Measurements from ENCODE around the gene PIK3R5. TPM values are rescaled to one million over a fixed set of nuclear protein-coding genes. Genes with fewer than 3 reads are reported as not detected.

Gene PIK3R5
- total and polyA plus RNA-seq, 9 donors: 0.93 to 2.0 (median 1.3) TPM

GRCh38 chr17:8964801-8965393, 610 bp downstream of the PIK3R5 start:
- H3K27me3 ChIP-seq (ENCODE audit: control insufficient read depth, insufficient read depth, low read length): peaks cover 54% of the 10 kb centered on the region
- no peak overlapping the region for H3K27ac ChIP-seq (ENCODE audit: low read length)
- H3K36me3 ChIP-seq (ENCODE audit: control insufficient read depth, insufficient read depth, low read length): no peaks in the 10 kb centered on the region
- DNase-seq: peak; percentile 23
- H3K9me3 ChIP-seq (replicated peaks; ENCODE audit: control insufficient read depth, low read depth, low read length): no peaks in the 10 kb centered on the region
- H3K4me1 ChIP-seq (ENCODE audit: control insufficient read depth, insufficient read depth, low read length): no peaks in the 10 kb centered on the region
- H3K4me3 ChIP-seq (ENCODE audit: low read length): peak overlapping the region; percentile 34
- WGBS (ENCODE audit: insufficient coverage): 43% methylated on average over 32 of the region's 32 CpGs

GRCh38 chr17:8963647-8964258, 1.8 kb downstream of the PIK3R5 start:
- no peak for DNase-seq
- 80% methylated on average over 8 of the region's 13 CpGs for WGBS (ENCODE audit: insufficient coverage)
- H3K4me1 ChIP-seq (ENCODE audit: control insufficient read depth, insufficient read depth, low read length): no peaks in the 10 kb centered on the region
- no peaks in the 10 kb centered on the region for H3K36me3 ChIP-seq (ENCODE audit: control insufficient read depth, insufficient read depth, low read length)
- H3K9me3 ChIP-seq (replicated peaks; ENCODE audit: control insufficient read depth, low read depth, low read length): no peaks in the 10 kb centered on the region
- H3K27ac ChIP-seq (ENCODE audit: low read length): no peak overlapping the region
- no peak overlapping the region for H3K4me3 ChIP-seq (ENCODE audit: low read length)
- peaks cover 54% of the 10 kb centered on the region for H3K27me3 ChIP-seq (ENCODE audit: control insufficient read depth, insufficient read depth, low read length)

GRCh38 chr17:8963014-8963413, 2.5 kb downstream of the PIK3R5 start:
- H3K4me3 ChIP-seq (ENCODE audit: low read length): no peak overlapping the region
- WGBS (ENCODE audit: insufficient coverage): 85% methylated on average over 3 of the region's 3 CpGs
- H3K27me3 ChIP-seq (ENCODE audit: control insufficient read depth, insufficient read depth, low read length): peaks cover 53% of the 10 kb centered on the region
- DNase-seq: no peak
- H3K9me3 ChIP-seq (replicated peaks; ENCODE audit: control insufficient read depth, low read depth, low read length): no peaks in the 10 kb centered on the region
- H3K36me3 ChIP-seq (ENCODE audit: control insufficient read depth, insufficient read depth, low read length): no peaks in the 10 kb centered on the region
- H3K27ac ChIP-seq (ENCODE audit: low read length): no peak overlapping the region
- H3K4me1 ChIP-seq (ENCODE audit: control insufficient read depth, insufficient read depth, low read length): no peaks in the 10 kb centered on the region

DNA sequence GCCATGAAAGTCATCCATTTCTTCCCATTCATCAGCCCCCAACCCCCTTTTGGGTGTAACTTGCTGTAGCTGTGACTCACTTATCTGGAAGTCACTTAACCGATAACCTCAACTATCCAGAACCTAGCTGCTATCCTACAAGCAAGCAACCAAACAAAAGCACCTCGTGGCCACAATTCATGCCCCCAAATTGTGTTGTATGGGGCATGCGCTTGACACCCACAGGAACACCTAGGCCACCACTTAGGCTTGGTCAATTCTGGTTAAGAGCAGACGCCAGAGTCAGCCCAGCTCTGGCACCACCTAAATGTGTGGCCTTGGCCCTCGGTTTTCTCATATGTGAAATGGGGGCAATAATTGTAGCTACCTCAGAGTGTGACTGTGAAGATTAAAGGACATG, 3.7 kb downstream of the PIK3R5 start:
- no peak overlapping the region for H3K27ac ChIP-seq (ENCODE audit: low read length)
- no peaks in the 10 kb centered on the region for H3K4me1 ChIP-seq (ENCODE audit: control insufficient read depth, insufficient read depth, low read length)
- no peak overlapping the region for H3K4me3 ChIP-seq (ENCODE audit: low read length)
- no peak for DNase-seq
- H3K9me3 ChIP-seq (replicated peaks; ENCODE audit: control insufficient read depth, low read depth, low read length): no peaks in the 10 kb centered on the region
- H3K36me3 ChIP-seq (ENCODE audit: control insufficient read depth, insufficient read depth, low read length): no peaks in the 10 kb centered on the region
- 90% methylated on average over 2 of the region's 5 CpGs for WGBS (ENCODE audit: insufficient coverage)
- H3K27me3 ChIP-seq (ENCODE audit: control insufficient read depth, insufficient read depth, low read length): peaks cover 49% of the 10 kb centered on the region

DNA sequence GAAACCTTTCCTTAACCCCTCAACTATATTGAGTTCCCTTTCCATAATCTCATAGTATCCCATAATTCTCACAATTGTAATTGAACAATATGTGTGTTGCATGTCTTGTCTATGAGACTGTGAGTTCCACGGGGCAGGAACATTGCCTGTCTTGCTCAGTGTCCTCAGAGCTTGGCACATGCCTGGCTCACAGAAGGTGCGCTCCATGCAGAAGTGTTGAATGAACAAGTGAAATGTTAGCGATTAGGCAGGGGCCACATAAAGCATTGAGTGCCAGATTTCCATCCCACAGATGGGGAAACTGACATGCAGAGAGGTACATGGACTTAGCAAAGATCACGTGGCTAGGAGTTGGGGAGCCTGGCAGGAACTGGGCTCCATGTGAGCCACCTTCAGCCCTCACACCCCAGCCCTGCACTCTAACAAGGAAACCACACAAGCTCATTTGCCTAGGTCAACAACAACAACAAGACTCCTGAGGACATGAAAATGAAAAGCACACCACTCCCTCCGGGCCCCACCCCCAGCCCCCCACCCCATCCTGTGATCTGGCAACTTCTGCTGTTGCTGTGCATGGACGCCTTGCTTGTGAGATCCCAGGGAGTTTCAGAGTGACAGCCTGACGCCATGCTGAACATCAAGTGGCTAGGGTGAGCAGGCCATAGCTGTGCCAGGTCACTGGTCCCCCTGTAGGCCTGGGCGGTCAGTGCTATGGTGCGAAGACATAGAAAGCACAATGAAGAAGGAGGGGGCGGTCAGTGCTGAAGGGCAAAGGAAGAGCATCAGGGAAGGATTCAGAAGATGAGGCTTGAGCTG, 5.0 kb downstream of the PIK3R5 start:
- Histone ChIP-seq H3K36me3 (ENCODE audit: control insufficient read depth, insufficient read depth, low read length) (no peaks in the 10 kb centered on the region), H3K27me3 (ENCODE audit: control insufficient read depth, insufficient read depth, low read length) (peaks cover 38% of the 10 kb centered on the region), H3K4me1 (ENCODE audit: control insufficient read depth, insufficient read depth, low read length) (no peaks in the 10 kb centered on the region), H3K9me3 (replicated peaks; ENCODE audit: control insufficient read depth, low read depth, low read length) (no peaks in the 10 kb centered on the region), H3K27ac (ENCODE audit: low read length) (no peak overlapping the region), H3K4me3 (ENCODE audit: low read length) (no peak overlapping the region)
- DNase-seq: no peak
- 80% methylated on average over 8 of the region's 10 CpGs for WGBS (ENCODE audit: insufficient coverage)

- Histone ChIP-seq H3K27me3 (ENCODE audit: control insufficient read depth, insufficient read depth, low read length) (peaks cover 27% of the 10 kb centered on the region), H3K27ac (ENCODE audit: low read length) (no peak overlapping the region), H3K4me1 (ENCODE audit: control insufficient read depth, insufficient read depth, low read length) (no peaks in the 10 kb centered on the region), H3K9me3 (replicated peaks; ENCODE audit: control insufficient read depth, low read depth, low read length) (no peaks in the 10 kb centered on the region), H3K36me3 (ENCODE audit: control insufficient read depth, insufficient read depth, low read length) (no peaks in the 10 kb centered on the region), H3K4me3 (ENCODE audit: low read length) (no peak overlapping the region)
- no peak for DNase-seq
- WGBS (ENCODE audit: insufficient coverage): 76% methylated on average over 9 of the region's 9 CpGs
Observed at GRCh38 chr17:8959312-8959918, 6.1 kb downstream of the PIK3R5 start.

DNA sequence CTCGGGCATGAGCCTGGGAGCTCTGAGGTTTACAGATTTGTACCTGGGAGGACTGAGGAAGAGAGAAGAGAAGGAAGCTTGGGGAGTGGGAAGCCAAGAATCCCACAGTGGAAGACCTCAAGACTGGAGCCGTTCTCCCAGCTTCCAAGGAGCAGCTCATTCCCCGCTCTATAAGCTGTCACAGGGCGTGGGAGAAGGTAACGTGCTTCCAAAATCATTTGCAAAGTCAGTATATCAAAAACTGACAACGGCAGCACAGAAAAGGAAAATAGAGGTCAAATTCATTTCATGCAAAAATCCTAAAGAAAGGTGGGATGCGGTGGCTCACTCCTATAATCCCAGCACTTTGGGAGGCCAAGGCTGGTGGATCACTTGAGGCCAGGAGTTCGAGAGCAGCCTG, 7.8 kb downstream of the PIK3R5 start:
- Histone ChIP-seq H3K4me1 (ENCODE audit: control insufficient read depth, insufficient read depth, low read length) (no peaks in the 10 kb centered on the region), H3K27ac (ENCODE audit: low read length) (no peak overlapping the region), H3K36me3 (ENCODE audit: control insufficient read depth, insufficient read depth, low read length) (no peaks in the 10 kb centered on the region), H3K27me3 (ENCODE audit: control insufficient read depth, insufficient read depth, low read length) (peaks cover 16% of the 10 kb centered on the region), H3K9me3 (replicated peaks; ENCODE audit: control insufficient read depth, low read depth, low read length) (no peaks in the 10 kb centered on the region), H3K4me3 (ENCODE audit: low read length) (no peak overlapping the region)
- no peak for DNase-seq
- WGBS (ENCODE audit: insufficient coverage): 87% methylated on average over 5 of the region's 8 CpGs

- H3K4me3 ChIP-seq (ENCODE audit: low read length): no peak overlapping the region
- no peaks in the 10 kb centered on the region for H3K4me1 ChIP-seq (ENCODE audit: control insufficient read depth, insufficient read depth, low read length)
- 60% methylated on average over 2 of the region's 5 CpGs for WGBS (ENCODE audit: insufficient coverage)
- no peaks in the 10 kb centered on the region for H3K9me3 ChIP-seq (replicated peaks; ENCODE audit: control insufficient read depth, low read depth, low read length)
- no peak overlapping the region for H3K27ac ChIP-seq (ENCODE audit: low read length)
- H3K36me3 ChIP-seq (ENCODE audit: control insufficient read depth, insufficient read depth, low read length): no peaks in the 10 kb centered on the region
- no peak for DNase-seq
- H3K27me3 ChIP-seq (ENCODE audit: control insufficient read depth, insufficient read depth, low read length): peaks cover 14% of the 10 kb centered on the region
Observed at GRCh38 chr17:8956465-8956902, 9.0 kb downstream of the PIK3R5 start.

DNA sequence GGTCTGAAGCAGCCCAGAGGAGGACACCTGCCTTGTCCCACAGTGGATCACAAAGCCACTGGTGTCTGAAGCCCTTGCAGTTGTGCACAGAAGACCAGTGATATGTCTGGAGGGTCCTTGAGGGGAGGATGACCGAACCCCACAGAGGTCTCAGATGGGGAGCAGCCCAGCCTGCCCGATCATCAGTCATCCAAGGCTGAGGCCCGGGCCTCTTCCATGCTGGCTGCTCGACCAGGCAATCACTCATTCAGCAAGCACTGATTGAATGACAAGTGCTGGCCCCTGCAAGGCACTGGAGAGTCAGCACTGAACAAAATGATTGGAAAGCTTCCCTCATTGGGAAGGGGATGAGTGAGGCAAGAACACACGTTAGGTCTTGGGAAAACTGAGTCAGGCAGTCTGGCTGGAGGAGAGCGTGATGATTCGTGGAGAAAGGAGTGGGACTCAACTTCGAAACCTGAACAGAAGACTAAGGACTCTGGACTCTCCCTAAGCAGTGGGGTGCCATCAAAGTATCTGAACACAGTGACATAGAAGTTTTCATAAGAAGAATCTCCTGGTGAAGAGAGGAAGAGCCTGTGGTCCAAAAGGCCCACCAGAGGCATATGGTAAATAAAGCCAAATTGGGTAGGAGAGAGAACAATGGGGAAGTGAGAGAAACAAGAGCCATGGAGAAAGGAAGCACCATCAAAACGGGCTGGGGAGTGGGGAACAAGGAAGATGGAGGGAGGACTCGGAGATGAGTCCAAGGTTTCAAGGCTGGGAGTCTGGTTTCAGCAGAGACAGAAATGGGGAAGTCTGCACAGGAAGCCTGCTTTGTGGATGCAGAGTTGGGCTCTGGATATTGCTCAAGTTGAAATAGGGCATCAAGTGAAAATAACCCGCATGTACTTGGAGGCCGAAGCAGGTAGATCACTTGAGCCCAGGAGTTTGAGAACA, 10.2 kb downstream of the PIK3R5 start:
- peak; percentile 69 for DNase-seq
- Histone ChIP-seq H3K27ac (ENCODE audit: low read length) (no peak overlapping the region), H3K27me3 (ENCODE audit: control insufficient read depth, insufficient read depth, low read length) (peaks cover 14% of the 10 kb centered on the region), H3K36me3 (ENCODE audit: control insufficient read depth, insufficient read depth, low read length) (no peaks in the 10 kb centered on the region), H3K4me1 (ENCODE audit: control insufficient read depth, insufficient read depth, low read length) (no peaks in the 10 kb centered on the region), H3K4me3 (ENCODE audit: low read length) (no peak overlapping the region), H3K9me3 (replicated peaks; ENCODE audit: control insufficient read depth, low read depth, low read length) (no peaks in the 10 kb centered on the region)
- 79% methylated on average over 11 of the region's 12 CpGs for WGBS (ENCODE audit: insufficient coverage)
